Urothelium cell line (cell line): ENCODE results near the gene TTC12.
"Not testable (repeated sequence)": the region's sequence is repeated elsewhere in the genome, so short reads cannot be mapped to it uniquely, and the experiment has no call there.

Experiments used
- DNase-seq: peaks from one replicate; pipeline ENCODE4 v3.0.0; 2011; ENCODE audit warnings: low spot score, mixed read lengths
- FAIRE-seq: peaks from 2 replicates; lab custom pipeline; 2011; peaks lifted over from hg19 to GRCh38; lab: Jason Lieb, UNC

Gene TTC12

DNA sequence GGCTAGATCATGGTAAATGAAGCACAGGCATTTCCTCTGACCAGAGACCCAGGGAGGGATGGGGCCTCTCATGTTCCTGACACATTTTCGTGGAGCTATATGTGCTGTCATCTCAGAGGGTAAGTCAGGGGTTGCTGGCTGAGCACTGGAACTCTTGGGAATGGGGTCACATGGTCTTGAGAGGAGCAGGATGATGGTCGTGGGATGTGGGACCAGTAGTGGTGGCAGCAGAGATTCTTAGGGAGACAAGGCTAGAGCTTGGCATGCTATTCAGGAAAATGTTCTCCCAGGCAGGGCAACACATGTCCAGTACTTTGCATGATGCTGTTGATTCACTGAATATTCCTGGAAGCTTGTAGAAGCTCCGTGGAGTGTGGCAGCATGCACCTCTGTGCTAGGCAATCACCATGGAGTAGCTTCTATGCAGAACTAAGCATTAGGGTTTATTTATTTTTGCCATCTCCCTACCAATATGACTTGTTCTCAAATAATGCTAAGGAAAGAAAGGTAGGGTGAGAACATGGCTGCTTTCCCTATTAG is 31.4 kb upstream of the TTC12 start:
- FAIRE-seq (no peak), DNase-seq (no peak)

DNA sequence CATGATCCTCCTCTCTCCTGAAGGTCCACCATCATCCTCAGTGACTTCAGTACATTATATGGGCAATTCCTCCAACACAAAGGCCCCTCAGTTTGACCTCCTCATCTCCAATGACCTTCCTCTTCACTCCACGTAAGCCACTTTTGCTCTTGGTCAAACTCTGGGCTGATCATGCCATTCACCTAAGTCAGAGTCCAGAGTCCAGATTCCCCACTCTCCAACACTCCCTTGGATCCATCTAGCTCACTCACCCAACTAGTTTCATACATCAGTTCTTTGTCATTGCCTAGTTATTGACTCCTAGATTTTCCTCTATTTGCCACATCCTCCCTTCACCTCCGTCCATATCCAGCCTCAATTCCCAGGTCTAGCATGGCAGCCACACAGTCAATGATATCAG is 30.5 kb upstream of the TTC12 start:
- DNase-seq (no peak), FAIRE-seq (no peak)

DNA sequence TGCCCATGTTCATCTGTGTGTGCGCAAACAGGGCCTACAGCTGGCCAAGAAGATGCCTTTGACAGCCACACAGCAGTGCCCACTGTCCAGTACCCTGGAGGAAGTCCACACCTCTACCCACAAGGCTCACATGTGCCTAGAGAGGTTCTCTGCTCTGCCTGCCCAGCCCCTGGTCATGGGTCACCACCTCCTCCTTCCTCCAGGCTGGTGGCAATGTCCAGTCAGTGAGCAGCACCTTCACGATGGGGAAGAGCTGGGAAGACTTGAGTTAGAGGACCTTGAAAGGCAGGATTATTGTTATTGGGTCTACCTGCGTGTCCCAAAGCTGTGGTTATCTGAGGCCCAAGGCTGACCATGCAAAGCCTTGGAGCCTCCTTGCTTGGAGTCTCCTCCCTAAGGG is 28.4 kb upstream of the TTC12 start:
- peak; percentile 55 for FAIRE-seq
- no peak for DNase-seq

DNA sequence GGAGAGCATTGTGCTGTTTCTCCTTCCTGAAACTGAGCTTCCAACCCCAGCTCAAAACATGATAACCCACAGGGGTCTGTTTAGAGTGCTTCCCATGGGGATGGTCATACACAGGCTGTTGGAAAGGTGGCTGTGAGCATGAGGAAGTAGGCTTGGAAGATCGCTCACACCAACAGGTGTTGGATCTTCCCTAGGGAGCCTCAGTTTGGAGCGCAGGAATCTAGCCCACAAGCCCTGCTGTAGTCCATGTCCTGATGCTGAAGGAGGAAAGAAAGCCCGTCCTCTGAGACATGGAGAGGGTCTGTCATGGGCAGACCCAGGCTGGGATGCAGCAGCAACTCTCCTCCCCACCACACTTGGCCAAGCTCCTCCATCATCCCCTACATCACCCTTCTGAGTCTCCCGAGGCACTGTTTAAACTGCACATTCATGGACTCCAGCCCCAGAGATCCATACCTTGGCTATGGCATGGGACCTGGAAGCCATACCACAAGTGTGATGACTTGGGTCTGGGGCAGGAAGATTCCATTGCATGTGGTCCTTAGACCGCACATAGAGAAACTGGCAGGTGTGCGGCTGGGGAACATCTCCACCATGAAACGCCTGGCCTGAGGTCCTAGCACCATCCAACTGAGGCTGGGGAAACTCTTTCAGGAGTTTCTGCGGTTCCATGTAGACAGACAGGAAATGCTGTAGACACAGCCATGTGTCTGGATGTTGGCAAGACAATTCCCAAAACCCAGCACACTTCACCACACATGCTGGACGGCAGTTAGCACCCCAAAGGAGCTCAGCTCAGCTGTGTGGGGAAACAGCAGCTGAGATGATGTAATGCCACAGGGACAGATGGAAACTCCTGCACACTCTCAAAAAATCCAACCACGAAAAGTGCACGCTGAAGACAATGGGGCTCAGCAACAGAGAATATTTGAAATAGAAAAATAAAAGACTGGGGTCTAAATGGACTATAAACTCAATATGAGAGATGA is 27.6 kb upstream of the TTC12 start:
- DNase-seq (peak; percentile 62), FAIRE-seq (peak; percentile 68)

DNA sequence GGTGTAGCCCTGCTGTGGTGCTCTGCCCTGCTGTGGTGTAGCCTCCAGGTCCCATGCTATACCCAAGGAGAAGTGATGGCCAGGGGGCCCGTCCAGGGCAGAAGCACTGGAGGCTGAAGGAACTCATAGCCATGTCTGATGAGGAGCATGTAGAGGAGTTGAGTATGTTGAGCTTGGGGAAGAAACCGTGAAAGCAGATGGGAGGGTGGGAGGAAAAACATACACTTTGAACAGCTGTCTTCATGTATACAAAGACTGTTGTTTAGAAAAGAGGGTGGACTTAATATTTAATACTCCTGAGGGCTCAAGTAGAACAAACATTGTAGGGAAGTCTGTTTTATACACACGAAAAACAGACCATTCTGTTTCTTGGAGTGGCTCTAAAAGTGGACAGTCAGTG is 26.6 kb upstream of the TTC12 start:
- FAIRE-seq (no peak), DNase-seq (no peak)

DNA sequence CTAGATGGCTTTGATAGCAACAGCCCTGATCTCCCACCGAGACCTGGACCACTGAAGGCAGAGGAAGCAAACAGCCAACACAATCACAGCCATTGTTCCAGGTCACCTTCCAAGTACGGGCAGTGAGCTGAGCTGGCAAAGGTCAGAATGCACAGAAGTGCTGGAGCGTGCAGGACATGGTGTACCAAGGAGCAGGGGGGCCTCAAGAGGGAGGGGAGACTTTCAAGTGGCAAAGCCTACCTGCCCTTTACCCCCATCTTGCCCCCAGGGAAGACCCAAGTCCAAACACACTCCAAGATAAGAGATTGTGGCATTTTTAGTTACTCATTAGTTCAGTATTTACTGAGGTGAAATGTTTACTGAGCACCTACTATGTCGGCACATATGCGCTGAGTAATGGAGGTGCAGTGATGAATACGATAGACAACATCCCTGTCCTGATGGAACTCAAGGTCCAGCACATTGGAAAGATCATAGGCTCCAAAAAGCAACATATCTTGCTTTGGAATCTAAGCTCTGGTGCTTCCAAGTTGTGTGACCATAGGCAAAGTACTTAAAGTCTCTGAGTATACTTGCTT is 26.0 kb upstream of the TTC12 start:
- no peak for FAIRE-seq
- DNase-seq: no peak

DNA sequence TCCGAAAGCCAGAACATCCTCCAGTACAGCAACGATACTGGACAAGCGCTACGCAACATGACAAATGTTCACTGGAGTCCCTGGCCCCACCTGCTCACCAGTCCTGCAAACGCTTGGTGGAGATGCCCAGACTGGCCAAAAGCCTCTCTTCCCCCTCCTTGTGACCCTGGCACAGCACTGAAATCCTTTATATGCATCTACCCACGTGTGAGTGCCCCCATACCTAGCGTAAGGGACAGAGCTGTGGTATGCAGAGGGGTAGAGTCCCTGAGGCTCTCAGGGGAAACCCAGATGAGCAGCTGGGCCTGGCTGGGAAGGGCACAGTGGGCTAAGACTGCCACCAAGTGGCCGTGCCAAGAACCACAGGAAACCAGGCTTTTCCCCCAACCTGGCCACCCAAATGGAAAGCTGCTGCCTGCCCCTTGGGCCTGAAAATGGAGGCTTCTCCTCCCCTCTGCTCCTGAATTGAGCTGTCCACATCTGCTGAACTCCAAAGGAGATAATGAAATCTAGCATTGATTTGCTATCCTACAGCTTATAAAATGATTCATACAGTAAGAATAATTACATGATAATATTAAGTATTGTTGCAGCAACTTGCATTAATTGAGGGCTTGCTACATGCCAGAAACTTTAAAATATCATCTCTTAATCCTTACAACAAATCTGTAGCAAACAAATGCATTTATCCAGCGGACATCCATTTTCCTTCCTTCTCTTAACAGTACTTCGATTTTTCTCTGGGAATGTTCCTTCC is 24.8 kb upstream of the TTC12 start:
- peak; percentile 88 for DNase-seq
- FAIRE-seq: peak; percentile 59

DNA sequence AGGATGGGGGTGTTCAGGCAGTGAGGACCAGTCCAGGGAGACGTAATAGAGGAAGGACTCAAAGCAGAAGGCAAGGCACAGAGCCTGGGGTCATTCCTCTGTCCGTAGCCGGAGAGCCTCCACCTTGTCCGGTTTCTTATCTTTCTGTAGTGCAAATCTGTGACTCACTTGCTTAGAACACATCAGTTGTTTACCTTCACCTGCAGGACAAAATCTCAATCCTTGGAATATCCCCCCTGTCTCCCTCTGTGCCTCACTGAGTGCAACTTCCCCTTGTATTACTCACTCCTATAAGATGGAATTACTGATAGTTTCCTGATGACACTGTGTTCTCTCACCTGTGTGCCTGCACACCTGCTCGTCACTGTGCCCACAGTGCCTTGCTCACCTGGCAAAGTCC is 20.4 kb upstream of the TTC12 start:
- DNase-seq: no peak
- FAIRE-seq: no peak

DNA sequence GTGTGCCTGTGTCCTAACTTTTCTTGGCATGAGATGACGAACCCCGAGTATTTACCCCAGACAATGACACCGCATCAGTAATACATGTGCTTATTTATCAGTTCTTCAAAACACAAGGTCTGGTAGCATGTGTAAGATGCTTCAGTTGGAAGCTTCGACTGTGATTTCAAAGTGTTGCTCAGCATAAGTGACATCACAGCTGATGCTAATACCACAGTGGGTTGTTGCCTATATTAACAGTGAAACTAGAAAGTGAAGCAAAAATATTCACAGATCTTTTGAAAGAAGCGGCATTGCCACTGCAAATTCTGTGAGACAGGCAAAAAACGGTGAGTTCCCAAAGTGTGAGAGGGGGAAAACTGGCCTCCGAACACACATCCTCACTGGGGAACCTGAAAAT is 18.4 kb upstream of the TTC12 start:
- FAIRE-seq (no peak), DNase-seq (no peak)

DNA sequence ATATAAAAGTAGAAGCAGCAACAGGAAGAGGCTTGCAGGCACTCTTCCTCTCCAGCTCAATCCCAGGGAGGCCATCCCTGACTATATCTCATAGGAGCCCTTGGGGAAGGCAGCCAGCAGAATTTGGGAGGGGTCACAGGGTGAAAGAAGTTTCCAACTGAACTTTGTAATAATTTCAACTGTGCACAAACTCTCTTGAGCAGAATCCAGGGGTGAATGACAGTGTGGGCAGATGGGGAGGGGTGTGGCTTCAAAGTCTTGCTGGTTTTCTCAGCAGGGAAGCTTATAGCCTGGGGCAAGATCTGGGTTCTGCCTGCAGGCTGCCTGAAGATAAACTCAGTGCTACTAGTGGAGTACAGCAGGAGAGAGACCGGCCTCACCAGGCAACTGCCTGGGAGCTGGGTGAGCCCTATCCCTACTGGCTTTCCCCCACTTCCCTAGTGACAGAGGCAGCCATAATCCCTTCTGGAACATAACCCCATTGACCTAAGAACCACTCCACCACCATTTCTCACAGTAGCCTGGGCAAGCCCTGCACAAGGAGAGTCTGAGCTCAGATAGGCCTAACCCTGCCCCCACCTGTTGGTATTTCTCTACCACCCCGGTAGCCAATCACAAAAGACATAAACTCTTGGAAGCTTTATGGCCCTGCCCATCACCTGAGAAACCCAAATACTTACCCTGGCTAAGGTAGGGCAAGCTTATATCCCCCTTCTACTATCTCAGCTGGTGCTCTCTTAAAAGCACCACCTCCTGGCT is 17.8 kb upstream of the TTC12 start:
- DNase-seq (no peak), FAIRE-seq (no peak)

DNA sequence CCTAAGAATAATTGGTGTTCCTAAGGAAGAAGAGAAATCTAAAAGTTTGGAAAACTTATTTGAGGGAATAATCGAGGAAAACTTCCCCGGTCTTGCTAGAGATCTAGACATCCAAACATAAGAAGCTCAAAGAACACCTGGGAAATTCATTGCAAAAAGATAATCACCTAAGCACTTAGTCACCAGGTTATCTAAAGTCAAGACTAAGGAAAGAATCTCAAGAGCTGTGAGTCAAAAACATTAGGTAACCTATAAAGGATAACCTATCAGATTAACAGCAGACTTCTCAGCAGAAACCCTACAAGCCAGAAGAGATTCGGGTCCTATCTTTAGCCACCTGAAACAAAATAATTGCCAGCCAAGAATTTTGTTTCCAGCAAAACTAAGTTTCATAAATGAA is 15.9 kb upstream of the TTC12 start:
- DNase-seq, FAIRE-seq: not testable (repeated sequence)

DNA sequence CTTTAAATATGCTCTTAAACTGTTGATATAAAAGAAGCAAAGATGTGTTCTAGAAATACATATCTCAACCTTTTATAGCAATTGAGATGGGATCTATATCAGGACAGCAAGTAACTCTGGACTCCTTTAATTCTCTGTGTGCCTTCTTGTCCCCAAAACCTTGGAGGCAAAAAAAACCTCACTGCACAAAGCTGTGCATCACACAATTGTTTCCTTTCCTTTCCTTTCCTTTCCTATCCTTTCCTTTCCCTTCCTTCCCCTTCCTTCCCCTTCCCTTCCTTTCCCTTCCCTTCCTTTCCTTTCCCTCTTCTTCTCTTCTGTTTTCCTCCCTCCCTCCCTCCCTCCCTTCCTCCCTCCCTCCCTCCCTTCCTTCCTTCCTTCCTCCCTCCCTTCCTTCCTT is 9.5 kb upstream of the TTC12 start:
- DNase-seq: no peak
- FAIRE-seq: no peak

DNA sequence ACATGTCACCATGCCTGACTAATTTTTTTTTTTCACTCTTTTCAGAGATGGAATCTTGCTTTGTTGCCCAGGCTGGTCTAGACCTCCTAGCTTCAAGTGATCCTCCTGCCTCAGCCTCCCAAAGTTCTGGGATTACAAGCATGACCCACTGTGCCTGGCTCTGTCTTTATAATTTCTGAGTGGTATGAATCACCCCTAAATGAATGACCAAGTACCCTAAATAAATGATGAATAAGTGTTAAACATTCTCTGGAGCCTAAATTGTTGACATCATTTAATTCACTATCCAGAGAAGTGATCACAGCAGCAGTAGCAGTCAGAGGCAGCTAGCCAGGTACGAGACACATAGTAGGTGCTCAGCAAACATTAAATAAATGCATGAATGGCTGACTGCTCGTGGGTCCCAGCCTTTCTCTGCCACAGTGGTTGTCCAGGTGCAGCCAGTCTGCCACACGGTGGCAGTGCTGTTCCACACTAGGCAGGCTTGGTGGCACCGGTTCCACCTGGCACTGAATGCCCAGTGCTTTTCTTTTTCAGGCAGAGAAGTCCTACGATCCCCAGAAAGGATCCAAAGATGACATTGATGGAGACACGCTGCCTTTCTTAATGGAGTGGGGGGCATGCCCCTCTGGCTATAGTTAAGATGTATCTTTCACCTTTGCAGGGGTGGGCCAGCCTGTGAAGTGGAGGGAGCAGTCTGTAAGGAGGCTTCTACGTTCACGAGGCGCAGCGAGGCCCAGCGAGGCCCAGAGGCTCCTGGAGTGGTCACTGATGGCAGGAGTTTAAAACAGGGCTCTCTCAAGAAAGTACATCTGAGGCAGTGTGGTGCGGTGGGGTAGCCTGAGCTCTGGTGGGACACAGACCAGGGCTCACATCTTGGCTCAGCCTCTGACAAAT is 8.7 kb upstream of the TTC12 start:
- peak; percentile 99 for FAIRE-seq
- peak; percentile 89 for DNase-seq

DNA sequence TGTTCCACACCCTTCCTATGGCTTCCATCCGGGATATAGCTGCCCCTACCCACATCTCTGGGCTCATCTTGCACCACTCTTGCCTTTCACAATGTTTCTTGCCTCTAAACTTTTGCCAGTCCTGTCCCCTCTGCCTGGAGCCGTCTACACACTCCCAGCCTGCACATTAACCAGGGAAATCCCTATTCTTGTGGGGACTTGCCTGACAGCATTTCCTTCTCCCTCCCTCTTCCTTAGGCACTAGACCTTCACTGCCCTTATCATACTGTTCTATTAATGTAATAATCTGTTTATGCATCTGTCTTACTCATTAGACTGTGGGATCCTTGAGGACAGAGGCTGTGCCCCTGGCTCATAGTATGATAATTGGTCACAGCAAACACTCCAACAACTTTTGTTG is 5.8 kb upstream of the TTC12 start:
- FAIRE-seq (no peak), DNase-seq (no peak)

DNA sequence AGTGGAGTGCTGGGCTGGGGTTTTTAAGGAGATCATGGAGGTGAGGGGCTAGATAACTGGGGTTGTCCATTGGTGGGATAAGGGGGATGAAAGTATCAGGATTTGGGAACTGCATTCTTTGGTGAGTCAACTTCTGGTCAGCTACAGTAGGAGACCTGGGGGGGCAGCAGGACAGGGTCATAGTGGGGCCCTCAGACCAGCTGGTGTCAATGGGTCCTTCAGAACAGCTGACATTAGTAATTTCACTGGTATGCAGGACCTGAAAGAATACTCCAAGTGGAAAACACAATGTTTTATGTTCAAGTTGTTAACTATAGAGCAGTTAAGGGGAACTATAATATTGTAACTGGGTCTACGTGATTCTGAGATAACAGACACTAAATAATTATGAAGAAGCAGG is 2.8 kb upstream of the TTC12 start:
- no peak for DNase-seq
- no peak for FAIRE-seq

DNA sequence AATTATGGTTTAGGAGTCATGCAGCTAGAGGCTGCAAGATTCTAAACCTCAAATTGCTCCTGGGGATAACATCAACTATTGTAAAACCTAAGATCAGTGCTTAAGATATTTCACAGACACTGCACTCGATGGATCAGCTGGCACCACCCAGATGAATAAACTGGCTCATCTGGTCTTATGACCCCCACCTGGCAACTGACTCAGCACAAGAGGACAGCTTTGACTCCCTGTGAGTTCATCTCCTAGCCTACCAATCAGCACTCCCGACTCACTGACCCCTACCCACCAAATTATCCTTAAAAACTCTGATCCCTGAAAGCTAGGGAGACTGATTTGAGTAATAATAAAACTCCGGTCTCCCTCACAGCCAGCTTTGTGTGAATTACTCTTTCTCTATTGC is 782 bp upstream of the TTC12 start:
- DNase-seq (no peak), FAIRE-seq (peak; percentile 32)

DNA sequence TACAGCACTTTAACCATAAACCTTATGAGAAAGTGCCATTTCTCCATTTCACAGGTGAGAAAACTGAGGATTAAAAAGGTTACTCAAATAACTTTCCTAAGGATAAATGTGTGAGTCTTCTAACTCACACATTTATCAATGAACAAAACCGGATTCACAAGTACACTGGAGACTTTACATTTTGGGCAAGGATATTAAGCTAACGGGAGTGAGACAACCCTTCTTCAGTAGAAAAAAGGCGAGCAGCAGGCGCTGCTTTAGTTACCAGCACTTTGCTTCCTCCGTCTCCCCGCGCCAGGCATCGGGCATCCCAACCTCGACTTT is 356 bp upstream of the TTC12 start:
- no peak for DNase-seq
- no peak for FAIRE-seq

DNA sequence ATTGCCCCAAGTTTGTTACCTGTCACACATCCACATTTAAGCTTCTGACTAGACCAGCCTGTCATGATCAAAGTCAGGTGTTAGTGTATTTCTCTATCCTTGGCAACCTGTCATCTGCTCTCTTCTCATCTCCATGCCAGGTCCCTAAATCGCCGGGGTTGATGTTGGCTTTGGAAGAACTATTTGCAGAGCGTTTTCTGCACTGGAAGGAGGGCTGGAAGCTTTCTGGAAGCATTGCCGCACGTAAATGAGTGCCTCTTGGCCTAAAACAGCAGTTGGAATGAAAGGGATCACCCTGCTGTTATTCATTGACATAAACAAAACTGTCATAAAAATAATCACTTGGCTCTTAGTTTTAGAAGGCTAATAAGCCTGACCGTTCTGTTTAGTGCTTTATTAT is 1.4 kb downstream of the TTC12 start:
- FAIRE-seq (no peak), DNase-seq (no peak)

DNA sequence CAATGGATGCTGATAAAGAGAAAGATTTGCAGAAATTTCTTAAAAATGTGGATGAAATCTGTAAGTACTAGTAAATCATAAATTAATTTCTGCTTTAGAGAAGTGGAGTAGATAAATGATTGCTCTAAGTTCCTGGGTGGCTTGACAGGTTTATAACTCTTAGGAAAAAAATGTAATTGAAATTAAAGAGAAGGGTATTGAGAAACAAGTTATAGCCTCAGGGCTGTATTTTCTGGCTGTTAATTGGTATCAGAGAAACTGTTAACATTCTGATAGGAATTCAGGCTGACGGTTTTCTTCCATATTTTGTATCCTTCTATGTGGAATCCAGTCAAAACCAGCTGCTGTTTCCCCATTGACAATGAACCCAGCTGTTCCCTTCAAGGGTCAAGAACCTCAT is 1.9 kb downstream of the TTC12 start:
- FAIRE-seq (no peak), DNase-seq (no peak)

DNA sequence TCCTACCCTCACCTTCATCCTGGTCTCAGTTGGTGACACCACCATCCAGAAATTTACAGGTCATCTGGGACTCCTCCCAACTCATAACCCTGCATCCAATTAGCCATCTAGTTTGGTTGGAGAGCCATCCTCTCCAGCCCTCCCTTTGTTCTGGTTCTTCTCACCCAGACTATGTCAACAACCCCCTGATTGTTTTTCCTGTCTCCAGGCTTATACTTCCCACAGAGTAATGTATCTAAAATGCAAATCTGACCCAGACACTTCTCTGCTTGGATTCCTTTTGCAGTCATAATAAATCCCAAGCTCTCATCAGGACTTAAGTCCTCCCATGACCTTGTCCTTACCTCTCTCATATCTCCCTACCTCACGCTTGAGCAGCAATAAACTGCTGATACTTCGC is 3.0 kb downstream of the TTC12 start:
- no peak for DNase-seq
- peak; percentile 74 for FAIRE-seq
